NCI-H748 (cell line): ENCODE measurements around the gene PGAM1.
"Not testable (repeated sequence)": the region's sequence is repeated elsewhere in the genome, so short reads cannot be mapped to it uniquely, and the experiment has no call there.

Source experiments
- DNase-seq: peaks from one replicate; lab custom pipeline; 2025; ENCODE audit not compliant: unreplicated experiment; lab: John Stamatoyannopoulos, UW

The PGAM1 gene

GRCh38 chr10:97454330-97455036 lies 28.5 kb downstream of the PGAM1 start:
- DNase-seq = no peak

GRCh38 chr10:97456034-97456685 lies 30.2 kb downstream of the PGAM1 start:
- no peak for DNase-seq

GRCh38 chr10:97456686-97457065 lies 30.7 kb downstream of the PGAM1 start:
- no peak for DNase-seq

DNA sequence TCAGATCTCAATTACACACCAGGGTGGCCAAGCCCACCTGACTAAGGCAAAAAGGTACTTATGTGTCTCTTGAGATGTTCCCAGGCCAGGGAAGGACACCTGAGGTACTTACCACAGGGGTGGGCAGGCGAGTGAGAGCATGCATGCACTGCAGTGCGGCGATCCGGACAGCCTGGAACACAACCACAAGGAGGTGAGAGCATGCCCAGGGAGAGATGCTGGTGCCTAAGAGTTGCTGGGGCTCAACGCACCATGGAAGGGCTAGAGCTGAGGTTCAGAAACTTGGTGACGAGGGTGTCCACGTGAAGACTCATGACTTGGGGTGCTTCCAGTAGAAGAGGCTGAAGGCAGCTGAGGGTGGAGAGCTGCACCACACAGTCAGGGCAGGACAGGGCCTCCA lies 33.1 kb downstream of the PGAM1 start:
- no peak for DNase-seq

- DNase-seq = no peak
Measured at GRCh38 chr10:97459933-97460332, 33.9 kb downstream of the PGAM1 start.

DNA sequence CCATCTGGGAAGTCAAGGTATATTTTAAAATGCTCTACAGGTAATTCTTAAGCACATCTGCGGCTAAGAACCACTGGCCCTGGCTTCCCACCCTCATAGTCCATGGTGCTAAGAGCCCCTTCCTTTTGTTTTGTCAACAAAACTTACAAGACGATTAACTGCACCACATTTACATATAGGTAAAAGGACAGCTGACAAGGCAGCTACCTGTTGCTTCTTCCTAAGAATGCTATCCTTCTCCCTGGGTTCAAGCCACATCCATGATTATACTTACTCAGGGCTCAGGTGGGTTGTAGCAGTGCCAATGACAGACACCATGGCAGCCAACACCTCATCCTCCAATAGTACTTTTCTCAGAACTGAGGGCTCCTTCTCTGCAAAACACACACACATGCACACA lies 36.3 kb downstream of the PGAM1 start:
- DNase-seq = no peak

GRCh38 chr10:97463363-97464132 lies 37.6 kb downstream of the PGAM1 start:
- DNase-seq = peak; percentile 41

GRCh38 chr10:97464226-97464625 lies 38.2 kb downstream of the PGAM1 start:
- DNase-seq = no peak

GRCh38 chr10:97465982-97466381 lies 40.0 kb downstream of the PGAM1 start:
- no peak for DNase-seq

- no peak for DNase-seq
Measured at GRCh38 chr10:97466755-97467154, 40.8 kb downstream of the PGAM1 start.

DNA sequence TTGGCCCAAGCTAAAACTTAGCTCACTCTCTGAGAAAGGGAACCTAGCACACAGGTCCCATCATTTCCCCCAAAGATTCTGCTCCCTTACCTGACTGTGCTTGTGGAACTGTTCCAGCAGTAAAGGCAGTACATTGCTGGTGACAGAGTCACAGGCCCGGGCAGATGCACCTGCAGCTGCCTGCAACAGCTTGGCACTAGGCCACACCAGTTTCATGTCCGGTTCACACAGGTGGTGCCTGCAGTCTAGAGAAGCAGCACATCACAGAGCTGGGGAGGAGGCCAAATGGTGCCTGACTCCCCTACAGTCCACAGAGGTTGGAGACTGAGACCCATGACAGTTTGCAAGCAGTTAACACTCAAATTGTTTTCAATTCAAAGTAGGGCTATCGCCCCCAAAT lies 42.2 kb downstream of the PGAM1 start:
- DNase-seq = no peak

- DNase-seq = not testable (repeated sequence)
Measured at GRCh38 chr10:97468781-97469180, 42.8 kb downstream of the PGAM1 start.

DNA sequence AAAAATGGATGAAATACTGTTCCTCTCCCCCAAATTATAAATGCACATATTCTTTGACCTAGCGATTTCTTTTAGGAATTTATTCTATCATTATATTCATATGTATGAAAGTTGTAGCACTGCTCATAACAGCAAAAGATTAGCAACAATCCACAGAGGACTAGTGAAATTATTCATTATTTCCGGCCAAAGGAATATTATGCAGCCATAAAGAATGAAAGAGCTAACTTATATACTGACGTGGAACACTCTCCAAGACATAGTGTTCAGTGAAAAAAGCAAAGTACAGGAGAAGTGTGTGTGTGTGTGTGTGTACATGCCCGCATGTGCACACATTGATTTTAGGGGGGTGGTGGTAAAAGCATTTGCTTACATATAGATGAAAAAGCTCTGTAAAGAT lies 48.9 kb downstream of the PGAM1 start:
- no peak for DNase-seq

DNA sequence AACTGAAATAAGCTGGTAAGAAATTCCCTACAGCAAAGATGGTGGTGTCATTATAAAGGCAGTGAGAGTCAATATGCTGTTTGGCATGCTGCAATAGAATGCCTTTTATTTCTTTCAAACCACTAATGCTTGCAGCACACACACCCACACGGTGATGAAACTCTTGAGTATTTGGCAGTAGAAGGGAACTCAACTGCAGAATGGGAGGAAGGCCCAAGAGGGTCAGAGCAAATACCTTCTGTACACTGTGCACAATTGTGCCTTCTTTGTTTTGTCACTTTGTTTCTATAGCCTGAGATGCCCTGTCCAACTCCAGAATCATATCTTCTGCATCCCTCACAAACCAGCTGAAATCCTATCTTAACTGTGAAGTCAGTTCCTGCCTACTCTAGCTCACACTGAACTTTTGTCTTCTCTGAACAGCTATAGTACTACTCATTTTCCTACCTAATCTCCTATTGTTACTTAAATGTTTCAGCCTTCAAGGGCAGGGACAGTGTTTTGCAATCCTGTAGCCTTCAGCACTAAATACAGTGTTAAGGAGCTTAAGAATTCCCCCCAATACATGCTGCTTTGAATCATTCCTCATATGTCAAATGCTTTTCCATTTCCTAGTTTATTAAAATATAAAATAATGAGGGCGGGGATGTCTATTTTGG lies 50.1 kb downstream of the PGAM1 start:
- no peak for DNase-seq

DNA sequence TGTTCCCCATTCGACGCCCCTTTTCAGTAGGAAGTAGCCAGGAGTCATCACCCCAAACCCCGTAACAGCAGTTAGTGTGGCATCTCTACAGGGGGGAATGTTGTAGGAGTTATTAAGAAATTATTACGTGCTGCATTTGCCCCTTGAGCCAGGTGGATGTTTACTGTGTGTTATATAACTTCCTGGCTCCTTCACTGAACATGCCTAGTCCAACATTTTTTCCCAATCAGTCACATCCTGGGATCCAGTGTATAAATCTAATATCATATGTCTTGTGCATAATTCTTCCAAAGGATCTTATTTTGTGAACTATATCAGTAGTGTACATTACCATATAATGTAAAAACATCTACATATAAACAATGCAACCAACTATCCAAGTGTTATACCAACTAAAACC lies 53.4 kb downstream of the PGAM1 start:
- not testable (repeated sequence) for DNase-seq

DNA sequence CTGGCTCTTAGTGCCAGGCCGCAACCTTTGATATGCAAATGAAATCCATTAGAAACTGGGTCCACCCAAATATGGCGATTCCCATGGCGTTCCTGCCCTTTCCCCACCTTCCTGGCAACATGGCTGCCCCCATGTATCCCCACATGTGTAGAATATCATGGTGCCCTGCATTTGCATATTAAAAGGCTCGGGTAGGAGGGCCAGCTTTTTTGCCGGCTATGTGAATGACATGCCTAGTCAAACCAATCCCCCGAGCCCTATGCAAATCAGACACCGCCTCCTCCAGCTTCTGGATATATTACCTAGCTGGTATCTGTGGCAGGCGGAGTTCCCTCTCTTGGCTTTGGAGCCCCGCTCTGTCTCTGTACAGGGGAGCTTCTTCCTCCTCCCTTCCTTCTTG lies 53.9 kb downstream of the PGAM1 start:
- no peak for DNase-seq

GRCh38 chr10:97481071-97481470 lies 55.1 kb downstream of the PGAM1 start:
- no peak for DNase-seq

DNA sequence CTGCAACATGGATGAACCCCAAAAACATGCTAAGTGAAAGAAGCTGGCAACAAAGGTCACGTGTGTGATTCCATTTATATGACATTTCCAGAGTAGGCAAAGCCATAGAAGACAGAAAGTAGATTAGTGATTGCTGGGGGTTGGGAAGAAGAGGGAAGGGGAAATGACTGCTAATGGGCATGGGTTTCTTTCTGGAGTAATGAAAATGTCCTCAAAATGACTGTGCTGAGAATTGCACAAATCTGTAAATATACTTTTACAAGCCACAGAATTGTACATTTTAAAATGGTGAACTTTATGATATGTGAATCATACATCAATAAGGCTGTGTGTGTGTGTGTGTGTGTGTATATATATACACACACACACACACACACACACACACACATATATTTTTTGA lies 56.4 kb downstream of the PGAM1 start:
- no peak for DNase-seq
